H9 (cell line): ENCODE measurements around the gene OXLD1. TPM values are rescaled to one million over a fixed set of nuclear protein-coding genes. Genes with fewer than 3 reads are reported as not detected.

Experiments
- DNase-seq: peaks from one replicate; pipeline ENCODE4 v3.0.0-alpha.2; 2017
- H2AFZ ChIP-seq: one replicate; pipeline ENCODE4 v1.6.1; 2013; ENCODE audit warnings: mild to moderate bottlenecking, low read length, control low read depth, moderate library complexity
- H2AK5ac ChIP-seq: 2 replicates; pipeline ENCODE4 v1.6.1; 2013; ENCODE audit warnings: low read length, control low read depth, mixed read lengths; ENCODE audit not compliant: insufficient read length
- H2BK120ac ChIP-seq: one replicate; pipeline ENCODE4 v1.6.1; 2013; ENCODE audit warnings: low read depth, mild to moderate bottlenecking, low read length, control low read depth, inconsistent platforms; ENCODE audit not compliant: poor library complexity, severe bottlenecking
- H2BK12ac ChIP-seq: 2 replicates; pipeline ENCODE4 v1.6.1; 2013; ENCODE audit warnings: low read length, control low read depth, mixed read lengths, low read depth; ENCODE audit not compliant: insufficient read length
- H2BK15ac ChIP-seq: 2 replicates; pipeline ENCODE4 v1.6.1; 2013; ENCODE audit warnings: low read depth, low read length, control low read depth
- H2BK20ac ChIP-seq: one replicate; pipeline ENCODE4 v1.6.1; 2013; ENCODE audit warnings: low read depth, mild to moderate bottlenecking, low read length, control low read depth, inconsistent platforms; ENCODE audit not compliant: poor library complexity, severe bottlenecking
- H2BK5ac ChIP-seq: 2 replicates; pipeline ENCODE4 v1.6.1; 2013; ENCODE audit warnings: low read length, control low read depth, mixed read lengths; ENCODE audit not compliant: insufficient read length
- H3K14ac ChIP-seq: 2 replicates; pipeline ENCODE4 v1.6.1; 2013; ENCODE audit warnings: low read length, control low read depth; ENCODE audit not compliant: insufficient read depth
- H3K18ac ChIP-seq: 2 replicates; pipeline ENCODE4 v1.6.1; 2013; ENCODE audit warnings: low read depth, mild to moderate bottlenecking, mixed read lengths, low read length, control low read depth; ENCODE audit not compliant: insufficient read length
- H3K23ac ChIP-seq: 2 replicates; pipeline ENCODE4 v1.6.1; 2013; ENCODE audit warnings: low read length, control low read depth, mixed read lengths, low read depth; ENCODE audit not compliant: insufficient read length
- H3K23me2 ChIP-seq: 2 replicates; pipeline ENCODE4 v1.6.1; 2013; ENCODE audit warnings: low read depth, mild to moderate bottlenecking, mixed read lengths, low read length, control low read depth; ENCODE audit not compliant: insufficient read length, poor library complexity, severe bottlenecking
- H3K27ac ChIP-seq: 2 replicates; pipeline ENCODE4 v1.5.1; 2013; ENCODE audit warnings: low read length, control low read depth, mixed read lengths, low read depth; ENCODE audit not compliant: insufficient read length
- H3K27me3 ChIP-seq: 2 replicates; pipeline ENCODE4 v1.6.1; 2013; ENCODE audit warnings: low read length, control low read depth, inconsistent platforms; ENCODE audit not compliant: insufficient read depth
- H3K4ac ChIP-seq: 2 replicates; pipeline ENCODE4 v1.6.1; 2013; ENCODE audit warnings: low read depth, mild to moderate bottlenecking, control low read depth, inconsistent platforms, low read length, moderate library complexity
- H3K4me1 ChIP-seq: 2 replicates; pipeline ENCODE4 v1.6.1; 2013; ENCODE audit warnings: low read length, control low read depth, inconsistent platforms; ENCODE audit not compliant: insufficient read depth
- H3K4me2 ChIP-seq: 2 replicates; pipeline ENCODE4 v1.6.1; 2013; ENCODE audit warnings: low read length, control low read depth, mixed read lengths; ENCODE audit not compliant: insufficient read length, insufficient read depth
- H3K56ac ChIP-seq: 2 replicates; pipeline ENCODE4 v1.6.1; 2013; ENCODE audit warnings: low read depth, mild to moderate bottlenecking, mixed read lengths, low read length, control low read depth; ENCODE audit not compliant: insufficient read length
- H3K79me1 ChIP-seq: 2 replicates; pipeline ENCODE4 v1.6.1; 2013; ENCODE audit warnings: low read depth, mild to moderate bottlenecking, moderate library complexity, low read length, control low read depth, inconsistent platforms; ENCODE audit not compliant: insufficient read depth, poor library complexity, severe bottlenecking
- H3K79me2 ChIP-seq: 2 replicates; pipeline ENCODE4 v1.6.1; 2013; ENCODE audit warnings: low read length, control low read depth, inconsistent platforms; ENCODE audit not compliant: insufficient read depth
- H3K9ac ChIP-seq: 2 replicates; pipeline ENCODE4 v1.6.1; 2013; ENCODE audit warnings: low read length, control low read depth, mixed read lengths; ENCODE audit not compliant: insufficient read length; ENCODE audit errors: extremely low read depth
- H3K9me3 ChIP-seq: one replicate; pipeline ENCODE4 v1.6.1; 2013; ENCODE audit warnings: low read depth, low read length, inconsistent platforms; ENCODE audit not compliant: control insufficient read depth
- H3T11ph ChIP-seq: one replicate; pipeline ENCODE4 v1.6.1; 2013; ENCODE audit warnings: mild to moderate bottlenecking, low read length, control low read depth, inconsistent platforms
- H4K20me1 ChIP-seq: one replicate; pipeline ENCODE4 v1.6.1; 2013; ENCODE audit not compliant: control insufficient read depth, insufficient read length, insufficient read depth
- H4K5ac ChIP-seq: 2 replicates; pipeline ENCODE4 v1.6.1; 2013; ENCODE audit warnings: low read depth, mild to moderate bottlenecking, mixed read lengths, low read length, control low read depth; ENCODE audit not compliant: insufficient read length
- H4K8ac ChIP-seq: replicated peaks from 2 replicates; pipeline ENCODE4 v1.6.1; 2013; ENCODE audit warnings: low read length, control low read depth, mixed read lengths, low read depth; ENCODE audit not compliant: insufficient read length
- H4K91ac ChIP-seq: 2 replicates; pipeline ENCODE4 v1.6.1; 2013; ENCODE audit warnings: low read depth, mild to moderate bottlenecking, moderate library complexity, mixed read lengths, low read length, control low read depth; ENCODE audit not compliant: insufficient read length
- H3K27ac Mint-ChIP-seq, 3 experiments: 2 replicates in 2 of 3; 3 replicates in 1 of 3; pipeline ENCODE4 v1.8.0; 2020 to 2021; ENCODE audit warnings: mixed read lengths in 3 of 3, mild to moderate bottlenecking in 1 of 3, moderate library complexity in 1 of 3
- H3K27me3 Mint-ChIP-seq: 2 replicates; pipeline ENCODE4 v1.8.0; 2021; ENCODE audit warnings: low read depth, mild to moderate bottlenecking, moderate library complexity, mixed read lengths
- H3K36me3 Mint-ChIP-seq, 3 experiments: 2 replicates in 2 of 3; 3 replicates in 1 of 3; pipeline ENCODE4 v1.8.0; 2020 to 2021; ENCODE audit warnings: low read depth in 3 of 3, mixed read lengths in 3 of 3; ENCODE audit not compliant: insufficient read depth in 1 of 3
- H3K4me1 Mint-ChIP-seq, 2 experiments: 2 replicates each; pipeline ENCODE4 v1.8.0; 2020; ENCODE audit warnings: mixed read lengths in 2 of 2
- H3K4me3 Mint-ChIP-seq, 2 experiments: 2 replicates in 1 of 2; 3 replicates in 1 of 2; pipeline ENCODE4 v1.8.0; 2020 to 2021; ENCODE audit warnings: mild to moderate bottlenecking in 2 of 2, mixed read lengths in 2 of 2, moderate library complexity in 1 of 2
- H3K9me3 Mint-ChIP-seq, 2 experiments: 2 replicates in 1 of 2; 3 replicates in 1 of 2; pipeline ENCODE4 v1.8.0; 2020; ENCODE audit warnings: mild to moderate bottlenecking in 2 of 2, mixed read lengths in 2 of 2, moderate library complexity in 1 of 2
- CTCF ChIP-seq: fragments of 200-600 bp; sonication (generic); conservative IDR thresholded peaks from 3 replicates; pipeline ENCODE4 v1.8.0; 2021; ENCODE audit warnings: antibody characterized with exemption, mild to moderate bottlenecking
- WGBS: extraction: QIAGEN DNeasy Blood & Tissue Kit; methylation state at CpG from one replicate; pipeline ENCODE4 v1.1.7; 2013; ENCODE audit warnings: missing lambda C conversion rate, low lambda C conversion rate, mixed read lengths; ENCODE audit not compliant: insufficient read length; ENCODE audit errors: extremely low coverage; 5-methylcytosine and 5-hydroxymethylcytosine counted together
- total RNA-seq: library from RNA; stranded (reverse); gene quantifications from 2 replicates; pipeline ENCODE4 v1.2.1, GENCODE V29; 2021

The OXLD1 gene
- total RNA-seq, 1 experiment from 2014 or later = 25.0 TPM

- Histone ChIP-seq H3K23ac (no peak overlapping the region), H2BK15ac (no peak overlapping the region), H4K8ac (no peak overlapping the region), H3K27me3 (no peaks in the 10 kb centered on the region), H3K18ac (no peak overlapping the region), H3K79me2 (no peaks in the 10 kb centered on the region), H2BK120ac (no peak overlapping the region), H2BK20ac (no peak overlapping the region), H2BK12ac (no peak overlapping the region), H3K56ac (no peak overlapping the region), H3K4me2 (no peak overlapping the region), H3K9ac (no peak overlapping the region), H4K5ac (no peak overlapping the region), H3T11ph (no peak overlapping the region), H3K4ac (no peak overlapping the region), H3K23me2 (peaks cover 4% of the 10 kb centered on the region), H3K79me1 (no peaks in the 10 kb centered on the region), H2AFZ (no peak overlapping the region), H2BK5ac (no peak overlapping the region), H2AK5ac (no peak overlapping the region), H3K14ac (no peak overlapping the region), H4K20me1 (no peaks in the 10 kb centered on the region), H3K27ac (no peak overlapping the region), H4K91ac (no peak overlapping the region), H3K9me3 (no peaks in the 10 kb centered on the region), H3K4me1 (peaks cover under 1% of the 10 kb centered on the region; the same call in 1 of the 2 replicates)
- no peak for DNase-seq
- Mint-ChIP-seq H3K4me3 (no peak overlapping the region), H3K27me3 (no peaks in the 10 kb centered on the region), H3K9me3 (no peaks in the 10 kb centered on the region), H3K36me3 (peaks cover 5 to 13% (median 12%) of the 10 kb centered on the region in 3 experiments; a peak in 5 of 7 replicates), H3K27ac (no peak overlapping the region), H3K4me1 (peaks cover under 1% of the 10 kb centered on the region in 2 experiments)
- no CpG with 5 or more reads among the region's 9 CpGs for WGBS
- TF ChIP-seq CTCF = no peak
Measured at GRCh38 chr17:81660441-81660840, 6.0 kb downstream of the OXLD1 start.
